ENCODE data around the gene ZNF582.

The ZNF582 gene

DNA sequence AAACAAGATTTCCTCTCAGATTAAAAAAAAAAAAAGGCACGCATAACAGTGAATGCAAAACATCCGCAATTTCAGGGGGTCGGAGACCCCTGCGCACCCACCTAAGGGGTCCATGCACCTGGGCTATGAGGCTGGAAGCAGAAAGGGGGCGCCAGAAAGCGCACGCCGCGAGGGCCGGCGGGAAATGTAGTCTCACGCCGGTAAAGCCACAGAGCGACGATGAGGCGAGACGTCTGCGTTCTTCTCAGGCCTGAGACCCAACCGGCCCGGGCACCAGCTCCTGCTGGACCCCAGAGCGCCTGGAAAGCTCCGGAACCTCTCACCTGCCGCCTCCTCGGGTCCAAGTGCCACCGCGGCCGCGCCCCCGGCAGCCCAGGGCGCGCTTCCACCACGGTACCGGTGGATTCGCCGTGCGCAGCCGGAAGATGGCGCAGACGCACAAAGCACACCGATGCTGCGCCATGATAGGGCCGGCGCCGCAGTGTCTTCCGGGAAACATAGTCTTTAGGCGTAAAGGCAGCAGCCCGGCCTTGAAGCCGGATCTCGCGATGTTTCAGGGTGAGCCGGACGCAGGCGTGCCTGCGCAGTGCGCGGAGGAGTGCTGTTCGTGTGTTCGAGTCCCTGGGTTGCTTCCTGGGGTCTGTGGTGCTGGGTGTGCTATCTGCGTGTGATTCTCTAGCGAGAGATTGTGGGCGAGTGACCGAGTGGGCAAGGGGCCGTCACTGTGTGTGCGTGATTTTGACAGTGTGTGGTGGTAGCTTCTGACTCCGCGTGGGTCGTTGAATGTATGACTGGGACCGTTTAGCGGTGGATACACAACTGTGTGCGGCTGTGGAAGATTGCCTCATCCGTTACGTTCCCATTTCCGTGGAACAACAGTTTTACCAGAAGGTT lies at the start of gene ZNF582:
TSS of gene ZNF582 (minus strand) at position 416 of the 894 bp plus-strand sequence. CDS start 1,782 bp downstream, outside the sequence.
- Histone ChIP-seq H3K4me3 (ENCODE audit: low read length) (peak within 1 kb of the TSS; percentile 81), H3K27me3 (ENCODE audit: control insufficient read depth, insufficient read depth, low read length) (no peaks in the 10 kb centered on the region), H3K36me3 (ENCODE audit: control insufficient read depth, insufficient read depth, low read length) (no peaks in the 10 kb centered on the region), H3K4me1 (ENCODE audit: control insufficient read depth, insufficient read depth, low read length) (no peaks in the 10 kb centered on the region), H3K27ac (ENCODE audit: low read length) (no peak within 1 kb of the TSS), H3K9me3 (ENCODE audit: control insufficient read depth, insufficient read depth, low read length) (no peaks in the 10 kb centered on the region; the same call in 1 of the 2 replicates)
- no CpG with 5 or more reads among the region's 73 CpGs for WGBS (ENCODE audit: insufficient coverage, insufficient read length)
- DNase-seq (ENCODE audit: low read depth, low spot score): peak; percentile 89

DNA sequence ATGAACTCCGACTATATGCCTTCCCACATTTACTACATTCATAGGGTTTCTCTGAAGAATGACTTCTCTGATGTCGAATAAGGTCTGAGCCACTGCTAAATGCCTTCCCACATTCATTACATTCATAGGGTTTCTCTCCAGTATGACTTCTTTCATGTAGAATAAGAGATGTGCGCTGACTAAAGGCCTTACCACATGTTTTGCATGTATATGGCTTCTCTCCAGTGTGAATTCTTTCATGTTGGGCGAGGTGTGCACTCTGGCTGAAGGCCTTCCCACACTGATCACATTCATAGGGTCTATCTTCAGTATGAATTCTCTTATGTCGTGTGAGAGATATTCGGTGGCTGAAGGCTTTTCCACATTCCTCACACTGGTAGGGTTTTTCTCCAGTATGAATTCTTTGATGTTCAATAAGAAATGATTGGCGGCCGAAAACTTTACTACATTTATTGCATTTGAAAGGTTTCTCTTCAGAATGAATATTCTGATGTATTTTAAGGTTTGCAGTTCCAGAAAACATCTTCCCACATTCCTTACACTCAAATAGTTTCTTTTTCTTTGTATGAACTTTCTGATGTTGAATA lies 48.0 kb upstream of the ZNF582 start:
- Histone ChIP-seq H3K36me3 (ENCODE audit: control insufficient read depth, insufficient read depth, low read length) (no peaks in the 10 kb centered on the region), H3K9me3 (ENCODE audit: control insufficient read depth, insufficient read depth, low read length) (peaks cover 2% of the 10 kb centered on the region), H3K4me3 (ENCODE audit: low read length) (no peak overlapping the region), H3K27me3 (ENCODE audit: control insufficient read depth, insufficient read depth, low read length) (no peaks in the 10 kb centered on the region), H3K27ac (ENCODE audit: low read length) (no peak overlapping the region), H3K4me1 (ENCODE audit: control insufficient read depth, insufficient read depth, low read length) (no peaks in the 10 kb centered on the region)
- no CpG with 5 or more reads among the region's 8 CpGs for WGBS (ENCODE audit: insufficient coverage, insufficient read length)
- DNase-seq (ENCODE audit: low read depth, low spot score): no peak

DNA sequence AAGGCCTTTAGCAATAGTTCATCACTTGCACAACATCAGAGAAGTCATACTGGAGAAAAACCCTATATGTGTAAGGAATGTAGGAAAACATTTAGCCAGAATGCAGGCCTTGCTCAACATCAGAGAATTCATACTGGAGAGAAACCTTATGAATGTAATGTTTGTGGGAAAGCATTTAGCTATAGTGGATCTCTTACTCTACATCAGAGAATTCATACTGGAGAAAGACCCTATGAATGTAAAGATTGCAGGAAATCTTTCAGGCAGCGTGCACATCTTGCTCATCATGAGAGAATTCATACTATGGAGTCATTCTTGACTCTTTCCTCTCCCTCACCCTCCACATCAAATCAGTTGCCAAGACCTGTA lies 30.6 kb upstream of the ZNF582 start:
- Histone ChIP-seq H3K27me3 (ENCODE audit: control insufficient read depth, insufficient read depth, low read length) (no peaks in the 10 kb centered on the region), H3K9me3 (ENCODE audit: control insufficient read depth, insufficient read depth, low read length) (peaks cover 8% of the 10 kb centered on the region), H3K27ac (ENCODE audit: low read length) (no peak overlapping the region), H3K4me1 (ENCODE audit: control insufficient read depth, insufficient read depth, low read length) (no peaks in the 10 kb centered on the region), H3K4me3 (ENCODE audit: low read length) (no peak overlapping the region), H3K36me3 (ENCODE audit: control insufficient read depth, insufficient read depth, low read length) (no peaks in the 10 kb centered on the region)
- DNase-seq (ENCODE audit: low read depth, low spot score): no peak
- no CpG with 5 or more reads among the region's 1 CpG for WGBS (ENCODE audit: insufficient coverage, insufficient read length)

GRCh38 chr19:56423276-56423984 lies 30.1 kb upstream of the ZNF582 start:
- WGBS (ENCODE audit: insufficient coverage, insufficient read length): no CpG with 5 or more reads among the region's 5 CpGs
- Histone ChIP-seq H3K27ac (ENCODE audit: low read length) (no peak overlapping the region), H3K27me3 (ENCODE audit: control insufficient read depth, insufficient read depth, low read length) (no peaks in the 10 kb centered on the region), H3K4me3 (ENCODE audit: low read length) (no peak overlapping the region), H3K9me3 (ENCODE audit: control insufficient read depth, insufficient read depth, low read length) (peaks cover 8% of the 10 kb centered on the region), H3K36me3 (ENCODE audit: control insufficient read depth, insufficient read depth, low read length) (no peaks in the 10 kb centered on the region), H3K4me1 (ENCODE audit: control insufficient read depth, insufficient read depth, low read length) (no peaks in the 10 kb centered on the region)
- no peak for DNase-seq (ENCODE audit: low read depth, low spot score)

- DNase-seq (ENCODE audit: low read depth, low spot score): no peak
- Histone ChIP-seq H3K27me3 (ENCODE audit: control insufficient read depth, insufficient read depth, low read length) (no peaks in the 10 kb centered on the region), H3K9me3 (ENCODE audit: control insufficient read depth, insufficient read depth, low read length) (0 out of 2 replicates have a peak, but pooled peaks cover 2% of the 10 kb centered on the region), H3K4me3 (ENCODE audit: low read length) (no peak overlapping the region), H3K27ac (ENCODE audit: low read length) (no peak overlapping the region), H3K36me3 (ENCODE audit: control insufficient read depth, insufficient read depth, low read length) (no peaks in the 10 kb centered on the region), H3K4me1 (ENCODE audit: control insufficient read depth, insufficient read depth, low read length) (peaks cover 2% of the 10 kb centered on the region; the same call in 1 of the 2 replicates)
- no CpG with 5 or more reads among the region's 4 CpGs for WGBS (ENCODE audit: insufficient coverage, insufficient read length)
Measured at GRCh38 chr19:56405062-56405461, 11.7 kb upstream of the ZNF582 start.

DNA sequence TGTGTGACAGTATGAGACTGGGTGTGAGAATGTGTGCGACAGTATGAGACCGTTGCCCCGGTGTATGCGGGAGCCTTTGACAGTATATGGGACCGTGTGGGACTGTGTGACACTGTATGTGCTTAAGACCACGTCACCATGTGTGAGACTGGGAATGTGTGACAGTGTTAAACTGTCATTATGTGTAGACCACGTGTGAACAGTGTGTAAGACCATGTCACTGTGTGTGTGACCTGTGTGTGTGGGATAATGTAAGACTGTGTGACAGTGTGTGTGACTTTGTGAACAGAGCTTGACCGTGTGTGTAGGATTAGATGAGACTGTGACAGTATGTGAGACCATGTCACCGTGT lies 11.3 kb upstream of the ZNF582 start:
- Histone ChIP-seq H3K4me3 (ENCODE audit: low read length) (peak overlapping the region; percentile 68; the same call in 1 of the 2 replicates), H3K27ac (ENCODE audit: low read length) (no peak overlapping the region), H3K4me1 (ENCODE audit: control insufficient read depth, insufficient read depth, low read length) (peaks cover 2% of the 10 kb centered on the region; the same call in 1 of the 2 replicates), H3K9me3 (ENCODE audit: control insufficient read depth, insufficient read depth, low read length) (0 out of 2 replicates have a peak, but pooled peaks cover 2% of the 10 kb centered on the region), H3K27me3 (ENCODE audit: control insufficient read depth, insufficient read depth, low read length) (no peaks in the 10 kb centered on the region), H3K36me3 (ENCODE audit: control insufficient read depth, insufficient read depth, low read length) (no peaks in the 10 kb centered on the region)
- WGBS (ENCODE audit: insufficient coverage, insufficient read length): no CpG with 5 or more reads among the region's 9 CpGs
- DNase-seq (ENCODE audit: low read depth, low spot score): no peak

GRCh38 chr19:56403764-56404704 lies 10.7 kb upstream of the ZNF582 start, which contains the start of gene ZNF583:
TSS of gene ZNF583 (plus strand) at chr19:56404332. CDS start at chr19:56407115, 2,783 bp downstream.
- no peaks in the 10 kb centered on the region for H3K36me3 ChIP-seq (ENCODE audit: control insufficient read depth, insufficient read depth, low read length)
- H3K9me3 ChIP-seq (ENCODE audit: control insufficient read depth, insufficient read depth, low read length): peaks cover 2% of the 10 kb centered on the region; the same call in 1 of the 2 replicates
- no peaks in the 10 kb centered on the region for H3K27me3 ChIP-seq (ENCODE audit: control insufficient read depth, insufficient read depth, low read length)
- peak within 1 kb of the TSS; percentile 68; the same call in 1 of the 2 replicates for H3K4me3 ChIP-seq (ENCODE audit: low read length)
- WGBS (ENCODE audit: insufficient coverage, insufficient read length): no CpG with 5 or more reads among the region's 70 CpGs
- peaks cover 2% of the 10 kb centered on the region; the same call in 1 of the 2 replicates for H3K4me1 ChIP-seq (ENCODE audit: control insufficient read depth, insufficient read depth, low read length)
- DNase-seq (ENCODE audit: low read depth, low spot score): peak; percentile 73
- no peak within 1 kb of the TSS for H3K27ac ChIP-seq (ENCODE audit: low read length)

DNA sequence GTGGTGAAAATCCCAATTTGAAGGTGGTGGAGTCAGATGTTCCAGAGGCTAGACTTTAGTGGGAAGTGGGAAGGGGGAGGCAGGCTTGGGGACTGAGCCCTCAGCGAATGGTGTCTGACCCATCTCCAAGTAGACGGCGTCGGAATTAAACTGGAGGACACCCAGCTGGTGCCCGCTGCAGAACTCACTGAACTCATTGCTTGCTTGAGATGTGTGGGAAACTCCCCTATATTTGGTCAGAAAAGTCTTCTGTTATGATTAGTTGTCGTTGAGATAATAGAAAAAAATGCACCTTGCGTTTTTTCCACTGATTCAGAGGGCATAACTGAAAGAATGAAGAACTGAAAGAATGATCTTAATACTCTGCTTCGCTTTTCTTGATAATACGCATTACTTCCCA lies 9.9 kb upstream of the ZNF582 start:
- Histone ChIP-seq H3K27me3 (ENCODE audit: control insufficient read depth, insufficient read depth, low read length) (no peaks in the 10 kb centered on the region), H3K4me1 (ENCODE audit: control insufficient read depth, insufficient read depth, low read length) (peaks cover 2% of the 10 kb centered on the region; the same call in 1 of the 2 replicates), H3K4me3 (ENCODE audit: low read length) (peak overlapping the region; percentile 68; the same call in 1 of the 2 replicates), H3K27ac (ENCODE audit: low read length) (no peak overlapping the region), H3K9me3 (ENCODE audit: control insufficient read depth, insufficient read depth, low read length) (peaks cover 2% of the 10 kb centered on the region; the same call in 1 of the 2 replicates), H3K36me3 (ENCODE audit: control insufficient read depth, insufficient read depth, low read length) (no peaks in the 10 kb centered on the region; the same call in 1 of the 2 replicates)
- DNase-seq (ENCODE audit: low read depth, low spot score): no peak
- no CpG with 5 or more reads among the region's 9 CpGs for WGBS (ENCODE audit: insufficient coverage, insufficient read length)

- Histone ChIP-seq H3K27me3 (ENCODE audit: control insufficient read depth, insufficient read depth, low read length) (no peaks in the 10 kb centered on the region), H3K4me1 (ENCODE audit: control insufficient read depth, insufficient read depth, low read length) (peaks cover 2% of the 10 kb centered on the region; the same call in 1 of the 2 replicates), H3K27ac (ENCODE audit: low read length) (no peak overlapping the region), H3K36me3 (ENCODE audit: control insufficient read depth, insufficient read depth, low read length) (no peaks in the 10 kb centered on the region; the same call in 1 of the 2 replicates), H3K4me3 (ENCODE audit: low read length) (no peak overlapping the region), H3K9me3 (ENCODE audit: control insufficient read depth, insufficient read depth, low read length) (peaks cover 2% of the 10 kb centered on the region)
- 100% methylated on average over 2 of the region's 4 CpGs for WGBS (ENCODE audit: insufficient coverage, insufficient read length)
- DNase-seq (ENCODE audit: low read depth, low spot score): no peak
Measured at GRCh38 chr19:56400485-56400884, 7.2 kb upstream of the ZNF582 start.
